Activated T-cell treated with anti-CD3 and anti-CD28 coated beads for 4 hours (primary cell): Measurements from ENCODE around the gene HMCN2.
"Not testable (repeated sequence)": the region's sequence is repeated elsewhere in the genome, so short reads cannot be mapped to it uniquely, and the experiment has no call there.

Source experiments
- DNase-seq: peaks from one replicate; pipeline ENCODE4 v3.0.0-alpha.2; 2020

HMCN2 gene

DNA sequence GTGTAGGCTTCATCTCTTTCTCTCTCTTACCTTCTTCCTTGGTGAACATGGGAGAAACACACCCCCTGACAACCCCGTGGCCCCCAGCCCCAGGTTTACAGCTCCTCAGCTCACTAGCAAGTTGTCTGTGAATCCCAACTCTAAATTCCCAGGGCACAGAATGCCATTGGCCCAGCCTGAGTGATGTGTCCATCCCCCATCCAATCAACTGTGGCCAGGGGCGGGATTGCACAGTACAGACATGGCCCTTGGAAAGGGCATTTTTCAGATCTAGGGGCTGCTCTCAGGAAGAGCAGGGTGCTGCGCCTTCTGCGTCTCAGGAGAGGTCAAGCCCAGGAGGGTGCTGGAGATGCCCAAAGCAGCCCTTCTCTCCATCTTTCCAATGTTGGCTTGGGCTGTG is 131.0 kb downstream of the HMCN2 start:
- DNase-seq = no peak

DNA sequence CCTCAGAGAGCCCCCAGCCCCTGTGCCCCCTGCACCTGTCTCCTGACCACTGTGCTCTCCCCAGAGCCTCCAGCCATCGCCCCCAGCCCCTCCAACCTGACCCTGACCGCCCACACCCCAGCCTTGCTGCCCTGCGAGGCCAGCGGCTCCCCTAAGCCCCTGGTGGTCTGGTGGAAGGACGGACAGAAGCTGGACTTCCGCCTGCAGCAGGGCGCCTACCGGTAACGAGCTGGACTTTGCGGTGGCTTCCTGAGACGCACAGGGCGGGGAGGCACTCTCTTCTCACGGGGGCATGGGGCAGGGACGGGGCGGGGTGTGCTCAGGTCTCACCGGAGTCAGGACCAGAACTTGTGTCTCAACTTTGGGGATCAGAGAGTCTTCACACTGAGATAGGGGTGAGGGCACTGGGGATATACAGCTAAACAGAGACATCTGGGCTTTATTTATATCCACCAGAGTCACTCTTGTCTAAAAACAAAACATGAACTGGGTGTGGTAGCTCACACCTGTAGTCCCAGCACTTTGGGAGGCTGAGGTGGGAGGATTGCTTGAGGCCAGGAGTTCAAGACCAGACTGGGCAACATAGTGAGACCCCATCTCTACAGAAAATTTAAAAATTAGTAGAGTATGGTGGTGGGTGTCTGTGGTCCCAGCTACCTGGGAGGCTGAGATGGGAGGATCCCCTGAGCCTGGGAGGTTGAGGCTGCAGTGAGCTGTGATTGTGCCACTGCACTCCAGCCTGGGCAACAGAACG is 133.1 kb downstream of the HMCN2 start:
- no peak for DNase-seq

DNA sequence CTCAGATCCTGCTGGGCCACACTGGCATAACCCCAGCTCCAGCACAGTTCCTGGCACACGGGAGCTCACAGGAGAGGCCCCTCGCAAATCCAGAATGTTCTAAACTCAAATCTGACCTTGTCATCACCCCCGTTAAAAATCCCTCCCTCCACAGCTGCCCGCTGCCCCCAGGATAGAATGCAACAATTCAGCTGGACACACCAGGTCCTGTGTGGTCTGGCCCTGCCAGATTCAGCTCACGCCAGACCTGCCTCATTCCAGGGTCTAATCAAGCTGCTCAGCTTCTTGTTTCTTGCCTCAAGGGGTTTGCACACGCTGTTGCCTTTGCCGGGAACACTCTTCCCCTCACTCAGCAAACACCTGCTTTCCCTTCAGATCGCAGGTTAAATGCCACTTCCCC is 134.2 kb downstream of the HMCN2 start:
- no peak for DNase-seq

DNA sequence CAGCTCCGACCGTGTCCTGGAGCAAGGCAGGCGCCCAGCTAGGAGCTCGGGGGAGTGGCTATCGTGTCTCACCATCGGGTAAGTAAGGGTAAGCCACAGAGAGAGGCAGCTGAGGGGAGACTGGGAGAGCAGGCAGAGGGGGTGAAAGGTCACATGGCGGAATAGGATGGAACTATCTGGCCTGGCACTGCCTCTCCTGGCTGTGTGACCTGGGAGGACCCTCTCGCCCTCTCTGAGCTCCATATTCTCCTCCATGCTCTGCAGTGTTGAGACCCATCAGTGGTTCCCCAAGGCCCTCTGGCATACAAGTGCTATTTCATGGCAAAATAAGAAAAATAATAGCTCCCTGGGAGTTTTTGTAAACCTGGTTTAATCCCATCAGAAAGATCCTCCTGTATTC is 135.3 kb downstream of the HMCN2 start:
- no peak for DNase-seq

DNA sequence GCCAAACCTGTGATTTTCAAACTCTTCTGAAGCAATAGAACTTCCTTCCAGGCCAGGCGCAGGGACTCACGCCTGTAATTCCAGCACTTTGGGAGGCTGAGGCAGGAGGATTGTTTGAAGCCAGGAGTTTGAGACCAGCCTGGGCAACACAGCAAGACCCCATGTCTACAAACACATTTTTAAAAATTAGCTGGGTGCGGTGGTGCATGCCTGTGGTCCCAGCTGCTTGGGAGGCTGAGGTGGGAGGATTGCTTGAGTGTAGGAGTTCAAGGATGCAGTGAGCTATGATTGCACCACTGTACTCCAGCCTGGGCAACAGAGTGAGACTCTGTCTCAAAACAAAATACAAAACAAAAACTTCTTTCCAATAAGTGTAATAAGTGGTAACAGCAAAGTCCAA is 136.2 kb downstream of the HMCN2 start:
- not testable (repeated sequence) for DNase-seq

DNA sequence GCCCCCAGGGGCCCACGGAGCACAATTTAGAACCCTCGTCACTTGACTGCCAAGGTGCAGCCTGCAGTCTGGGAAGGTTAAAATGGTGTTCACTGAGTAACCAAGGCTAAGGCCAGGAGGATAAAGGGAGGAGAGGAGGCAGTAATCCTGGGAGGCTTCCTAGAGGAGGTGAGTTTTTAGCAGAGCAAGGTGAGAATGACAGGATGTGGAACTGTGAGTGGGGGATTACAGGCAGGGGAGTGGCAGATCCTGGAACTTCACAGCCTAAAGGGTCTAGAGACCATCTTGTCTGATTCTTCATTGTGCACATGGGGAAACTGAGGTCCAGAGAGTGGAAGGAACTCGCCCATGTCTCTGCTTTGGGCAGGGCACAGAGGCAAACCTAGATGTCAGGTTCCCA is 136.7 kb downstream of the HMCN2 start:
- no peak for DNase-seq

DNA sequence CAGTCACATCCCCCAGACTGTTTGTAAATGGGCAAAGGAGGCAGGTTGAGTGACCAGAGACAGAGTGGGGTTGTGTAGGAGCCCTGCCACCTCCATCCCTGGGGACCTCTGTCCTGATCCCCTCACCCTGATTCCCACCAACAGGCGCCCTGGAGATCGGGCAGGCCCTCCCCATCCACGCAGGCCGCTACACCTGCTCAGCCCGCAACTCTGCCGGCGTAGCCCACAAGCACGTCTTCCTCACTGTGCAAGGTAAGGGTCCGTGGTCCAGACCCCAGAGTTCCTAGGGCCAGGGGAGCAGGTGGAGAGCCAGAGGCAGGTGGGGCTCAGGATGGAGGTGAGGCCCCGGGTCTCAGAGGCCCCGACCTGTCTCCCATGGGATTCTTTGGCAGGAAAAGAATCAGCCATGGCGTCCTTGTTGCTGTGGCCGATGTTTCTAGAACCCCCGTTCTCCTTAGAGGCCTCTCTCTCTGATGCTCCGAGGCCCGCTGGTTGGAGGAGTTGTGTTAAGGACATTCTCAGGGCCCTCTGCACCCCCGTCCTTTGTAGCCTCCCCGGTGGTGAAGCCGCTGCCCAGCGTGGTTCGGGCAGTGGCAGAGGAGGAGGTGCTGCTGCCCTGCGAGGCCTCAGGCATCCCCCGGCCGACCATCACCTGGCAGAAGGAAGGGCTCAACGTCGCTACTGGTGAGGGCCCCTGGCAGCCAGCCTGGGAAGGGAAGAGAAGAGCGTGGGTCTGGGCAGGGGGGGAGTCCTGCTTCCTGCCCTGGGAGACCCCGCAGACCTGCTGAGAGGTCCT is 137.3 kb downstream of the HMCN2 start:
- DNase-seq = no peak

DNA sequence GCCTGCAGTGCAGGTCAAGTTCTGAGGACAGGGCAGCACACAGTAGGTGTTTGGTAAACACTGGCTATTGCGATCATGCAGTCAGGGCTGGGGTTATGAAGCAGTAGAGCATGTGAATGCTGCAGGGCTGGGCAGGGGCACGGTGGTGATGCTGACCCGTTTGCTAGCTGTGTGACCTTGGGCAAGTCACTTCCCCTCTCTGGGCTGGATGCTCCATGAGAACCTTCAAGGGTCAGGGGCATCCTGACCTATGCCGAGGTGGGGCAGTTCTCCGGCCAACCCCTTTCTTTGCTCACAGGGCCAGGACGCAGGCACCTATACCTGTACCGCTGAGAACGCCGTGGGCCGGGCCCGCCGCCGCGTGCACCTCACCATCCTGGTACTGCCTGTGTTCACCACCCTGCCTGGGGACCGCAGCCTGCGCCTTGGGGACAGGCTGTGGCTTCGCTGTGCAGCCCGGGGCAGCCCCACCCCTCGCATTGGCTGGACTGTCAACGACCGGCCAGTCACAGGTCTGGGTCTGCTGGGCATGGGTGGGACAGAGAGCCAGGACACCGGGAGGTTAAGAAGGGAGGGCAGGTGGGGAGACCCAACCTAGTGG is 140.2 kb downstream of the HMCN2 start:
- no peak for DNase-seq

DNA sequence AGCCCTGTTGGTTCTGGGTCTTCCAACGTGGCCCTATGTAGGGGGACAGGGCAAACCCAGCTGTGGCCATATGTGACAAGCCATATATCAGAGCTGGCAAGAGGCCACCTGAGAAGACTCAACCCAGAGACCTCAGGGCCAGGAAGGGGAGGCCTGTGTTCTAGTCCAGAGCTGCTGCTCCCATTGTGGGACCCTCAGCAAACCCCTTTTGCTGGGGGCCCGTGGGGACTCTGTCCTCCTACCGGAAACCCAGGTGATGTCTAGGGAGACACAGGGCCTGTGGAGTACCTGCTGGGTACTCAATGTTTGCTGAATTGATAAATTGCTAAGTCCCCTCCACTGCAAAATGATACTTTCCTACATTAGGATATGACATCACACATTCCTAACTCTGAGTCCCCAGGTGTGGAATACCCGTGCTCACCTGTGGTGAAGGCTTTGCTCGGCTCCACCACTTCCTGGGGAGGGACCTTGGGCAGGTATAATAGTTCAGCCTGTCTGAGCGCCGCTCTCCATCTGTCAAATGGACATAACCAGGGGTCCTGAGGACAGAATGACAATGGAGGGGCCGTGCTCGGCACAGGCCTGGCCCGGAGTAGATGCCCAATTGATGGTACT is 140.8 kb downstream of the HMCN2 start:
- no peak for DNase-seq

DNA sequence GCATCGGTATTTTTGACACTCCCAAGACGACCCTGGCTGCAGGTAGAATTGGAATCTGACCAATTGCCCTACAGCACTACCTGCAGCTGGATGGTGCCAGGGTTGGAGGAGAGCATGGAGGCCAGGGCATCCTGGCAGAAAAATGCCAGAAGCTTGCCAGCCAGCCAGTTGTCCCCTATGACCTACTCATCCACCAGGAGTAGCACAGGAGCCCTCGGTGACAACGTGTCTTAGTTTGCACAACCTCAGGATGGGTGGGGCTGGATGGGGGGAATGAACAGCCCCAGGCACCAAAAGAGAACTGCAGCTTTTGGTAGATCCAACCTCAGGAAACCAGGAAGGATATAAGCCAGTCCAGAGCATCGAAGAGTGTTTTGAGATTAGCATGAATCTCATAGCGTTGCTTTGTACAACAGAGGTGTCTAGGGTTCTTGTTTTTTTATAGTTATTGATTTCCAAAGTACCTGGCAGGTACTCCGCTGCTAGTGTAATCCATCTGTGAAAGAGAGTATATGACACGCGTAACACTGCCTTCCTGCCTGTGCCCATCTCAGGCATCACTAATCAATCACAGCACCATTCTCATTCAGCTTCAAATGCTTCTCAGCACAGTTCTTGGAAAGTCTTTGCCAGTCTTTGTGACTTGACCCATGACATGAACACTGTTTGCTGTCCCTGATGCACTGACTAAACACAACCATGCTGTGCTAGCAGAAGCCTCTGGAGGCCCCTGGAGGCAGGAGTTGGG is 142.5 kb downstream of the HMCN2 start:
- no peak for DNase-seq

DNA sequence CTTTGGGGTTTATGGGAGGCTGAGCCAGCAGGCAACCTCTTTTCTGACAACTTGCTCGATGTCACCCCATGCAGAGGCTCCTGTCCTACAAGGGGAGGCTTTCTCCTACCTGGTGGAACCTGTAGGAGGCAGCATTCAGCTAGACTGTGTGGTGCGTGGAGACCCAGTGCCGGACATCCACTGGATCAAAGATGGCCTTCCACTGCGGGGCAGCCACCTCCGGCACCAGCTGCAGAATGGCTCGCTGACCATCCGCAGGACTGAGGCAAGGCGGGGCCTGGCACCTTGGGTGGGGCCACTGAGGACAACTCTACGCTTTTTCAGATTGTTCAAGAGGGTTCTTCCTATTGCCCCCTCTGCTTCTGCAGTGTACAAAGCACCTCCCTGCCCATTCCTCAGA is 143.1 kb downstream of the HMCN2 start:
- no peak for DNase-seq

DNA sequence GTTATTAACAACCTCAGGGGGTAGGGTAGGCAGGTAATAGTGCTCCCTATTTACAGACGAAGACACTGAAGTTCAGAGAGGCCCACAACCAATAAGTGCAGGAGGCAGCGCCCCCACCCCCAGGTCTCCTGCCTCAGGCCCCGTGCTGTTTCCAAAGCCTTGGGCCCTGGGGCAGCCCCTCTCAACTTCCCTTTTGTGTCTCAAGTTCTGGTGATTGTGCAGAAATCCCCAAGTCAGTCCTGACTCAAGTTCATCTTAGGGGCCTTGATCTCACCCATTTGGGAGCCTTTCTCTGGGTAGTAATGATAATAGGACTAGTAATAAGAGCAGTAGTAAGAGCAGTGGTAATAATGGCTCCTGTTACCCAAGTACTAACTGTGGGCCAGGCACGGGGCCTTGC is 143.7 kb downstream of the HMCN2 start:
- no peak for DNase-seq

DNA sequence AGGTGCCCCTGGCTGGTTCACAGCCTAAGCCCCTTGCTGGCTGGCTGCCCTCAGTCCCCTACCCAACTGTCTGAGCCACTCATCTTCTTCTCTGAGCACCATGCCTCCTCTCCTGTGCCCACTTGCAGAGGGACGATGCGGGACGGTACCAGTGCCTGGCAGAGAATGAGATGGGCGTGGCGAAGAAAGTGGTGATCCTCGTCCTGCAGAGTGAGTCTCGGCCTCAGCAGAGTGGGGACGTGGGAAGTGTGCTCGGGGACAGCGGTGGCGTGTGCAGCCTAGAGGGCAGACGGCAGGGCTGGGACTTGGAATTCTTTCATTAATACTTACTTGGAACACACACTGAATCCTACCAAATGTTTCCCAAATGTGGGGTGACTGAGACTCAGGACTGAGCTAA is 144.9 kb downstream of the HMCN2 start:
- DNase-seq = no peak

DNA sequence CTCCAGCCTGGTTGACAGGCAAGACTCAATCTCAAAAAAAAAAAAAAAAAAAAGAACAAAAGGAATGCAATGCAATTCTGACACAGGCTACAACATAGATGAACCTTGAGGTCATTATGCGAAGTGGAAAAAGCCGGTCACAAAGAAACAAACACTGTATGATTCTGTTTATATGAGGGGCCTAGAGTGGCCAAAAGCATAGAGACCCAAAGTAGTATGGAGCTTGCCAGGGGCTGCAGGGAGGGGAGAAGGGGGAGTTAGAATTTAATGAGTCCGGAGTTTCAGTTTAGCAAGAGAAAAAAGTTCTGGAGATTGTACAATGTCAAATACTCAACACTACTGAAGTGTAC is 146.0 kb downstream of the HMCN2 start:
- DNase-seq = no peak

DNA sequence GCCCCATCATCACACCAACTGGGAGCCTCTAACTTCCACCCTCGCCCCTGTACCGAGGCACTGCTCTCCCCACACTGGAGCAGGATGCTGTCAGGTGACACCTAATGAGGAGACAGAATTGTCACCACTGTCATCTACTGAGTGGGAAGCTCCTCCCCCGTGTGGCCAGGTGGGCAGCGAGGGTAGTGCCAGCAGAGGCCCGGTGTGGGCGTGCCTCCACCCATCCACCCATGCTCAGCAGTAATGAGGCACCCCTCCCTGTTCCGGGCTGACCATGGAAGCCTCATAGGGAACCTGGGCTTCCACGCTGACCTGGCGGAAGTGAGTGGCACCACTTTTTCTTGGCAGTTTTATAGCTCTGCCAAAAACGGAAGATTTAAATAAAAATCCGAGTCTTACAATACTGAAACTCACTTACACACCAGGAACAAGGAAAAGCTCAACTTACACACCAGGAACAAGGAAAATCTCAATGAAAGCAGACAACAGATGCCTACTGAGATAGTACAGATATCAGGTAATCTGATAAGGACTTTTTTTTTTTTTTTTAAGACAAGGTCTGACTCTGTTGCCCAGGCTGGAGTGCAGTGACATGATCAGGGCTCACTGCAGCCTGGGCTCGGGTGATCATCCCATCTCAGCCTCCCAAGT is 148.6 kb downstream of the HMCN2 start:
- DNase-seq = no peak

DNA sequence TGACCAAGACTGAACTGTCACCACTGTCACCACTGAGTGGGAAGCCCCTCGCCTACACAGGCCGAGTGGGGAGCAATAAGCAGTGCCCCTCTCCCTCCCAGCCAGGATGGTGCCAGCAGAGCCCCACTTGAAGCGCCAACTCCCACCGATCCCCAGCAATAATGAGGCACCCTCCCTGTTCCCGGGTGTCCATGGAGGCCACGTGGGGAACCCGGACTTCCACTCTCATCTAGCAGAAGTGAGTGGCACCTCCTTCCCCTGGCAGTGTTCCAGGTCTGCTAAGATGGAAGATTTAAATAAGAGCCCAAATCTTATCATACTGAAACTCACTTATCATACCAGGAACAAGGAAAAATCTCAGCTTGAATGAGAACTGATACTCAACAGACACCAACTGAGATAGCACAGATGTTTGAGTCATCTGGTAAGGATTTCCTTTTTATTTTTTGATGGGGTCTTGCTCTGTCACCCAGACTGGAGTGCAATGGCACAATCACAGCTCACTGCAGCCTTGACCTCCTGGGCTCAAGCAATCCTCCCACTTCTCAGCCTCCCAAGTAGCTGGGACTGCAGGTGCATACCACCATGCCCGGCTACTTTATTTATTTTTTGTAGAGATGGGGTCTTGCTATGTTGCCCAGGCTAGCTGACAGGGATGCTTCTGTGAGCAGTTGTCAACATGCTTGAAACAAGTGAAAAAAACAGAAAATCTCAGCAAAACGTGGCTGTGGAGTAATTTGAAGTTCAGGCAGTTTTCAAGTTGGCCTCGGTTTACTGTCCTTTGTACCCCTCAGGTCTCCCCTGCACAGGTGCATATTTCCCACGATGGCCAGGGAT is 149.6 kb downstream of the HMCN2 start:
- DNase-seq = no peak

DNA sequence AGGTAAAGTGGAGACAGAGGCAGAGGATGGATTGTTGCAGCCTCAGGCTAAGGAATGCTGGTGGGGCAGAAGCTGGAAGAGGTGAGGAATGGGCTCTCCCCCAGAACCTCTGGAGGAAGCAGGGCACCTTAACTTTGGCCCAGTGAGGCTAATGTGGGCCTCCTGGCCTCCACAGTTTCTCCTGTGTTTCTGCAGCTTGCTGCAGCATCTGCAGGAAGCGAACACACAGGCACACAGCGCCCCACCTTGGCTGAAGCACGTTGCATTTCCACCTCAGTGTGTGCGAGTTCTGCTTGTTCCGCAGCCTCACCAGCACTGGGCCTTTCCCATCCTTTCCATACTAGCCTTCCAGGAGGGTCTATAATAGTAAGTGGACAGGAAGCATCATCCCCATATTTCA is 152.0 kb downstream of the HMCN2 start:
- no peak for DNase-seq

DNA sequence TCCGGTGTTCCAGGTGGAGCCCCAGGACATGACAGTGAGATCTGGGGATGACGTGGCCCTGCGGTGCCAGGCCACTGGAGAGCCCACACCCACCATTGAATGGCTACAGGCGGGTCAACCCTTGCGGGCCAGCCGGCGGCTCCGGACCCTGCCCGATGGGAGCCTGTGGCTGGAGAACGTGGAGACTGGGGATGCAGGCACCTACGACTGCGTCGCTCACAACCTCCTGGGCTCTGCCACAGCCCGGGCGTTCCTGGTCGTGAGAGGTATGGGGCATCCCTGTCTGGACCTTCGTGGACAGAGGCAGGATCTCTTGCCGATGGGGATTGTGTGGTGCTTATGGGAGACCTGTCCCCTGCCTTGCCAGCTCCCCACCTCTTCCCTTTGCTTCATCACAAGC is 153.2 kb downstream of the HMCN2 start:
- DNase-seq = no peak

DNA sequence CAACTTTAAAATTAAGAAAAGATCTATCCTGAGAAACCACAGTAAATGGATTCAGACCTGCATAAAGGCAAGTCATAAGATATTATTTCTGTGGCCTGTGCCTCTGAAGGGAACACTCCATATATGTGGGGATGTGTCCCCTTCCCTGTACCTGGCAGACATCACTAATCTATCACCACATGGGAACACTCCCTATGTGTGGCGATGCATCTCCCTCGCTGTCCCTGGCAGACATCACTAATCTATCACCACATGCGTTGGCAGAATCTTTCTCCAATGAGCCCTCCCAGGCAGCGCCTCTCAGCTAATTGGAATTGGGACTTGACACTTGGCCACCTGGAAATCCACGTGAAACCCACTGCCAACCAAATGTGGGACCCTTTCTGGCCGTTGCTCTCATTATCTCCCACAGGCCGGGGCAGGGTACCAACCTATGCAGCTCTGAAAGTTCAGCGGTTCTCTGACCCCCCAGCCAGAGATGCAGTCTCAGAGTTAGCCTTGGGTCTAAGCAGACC is 154.0 kb downstream of the HMCN2 start:
- no peak for DNase-seq

DNA sequence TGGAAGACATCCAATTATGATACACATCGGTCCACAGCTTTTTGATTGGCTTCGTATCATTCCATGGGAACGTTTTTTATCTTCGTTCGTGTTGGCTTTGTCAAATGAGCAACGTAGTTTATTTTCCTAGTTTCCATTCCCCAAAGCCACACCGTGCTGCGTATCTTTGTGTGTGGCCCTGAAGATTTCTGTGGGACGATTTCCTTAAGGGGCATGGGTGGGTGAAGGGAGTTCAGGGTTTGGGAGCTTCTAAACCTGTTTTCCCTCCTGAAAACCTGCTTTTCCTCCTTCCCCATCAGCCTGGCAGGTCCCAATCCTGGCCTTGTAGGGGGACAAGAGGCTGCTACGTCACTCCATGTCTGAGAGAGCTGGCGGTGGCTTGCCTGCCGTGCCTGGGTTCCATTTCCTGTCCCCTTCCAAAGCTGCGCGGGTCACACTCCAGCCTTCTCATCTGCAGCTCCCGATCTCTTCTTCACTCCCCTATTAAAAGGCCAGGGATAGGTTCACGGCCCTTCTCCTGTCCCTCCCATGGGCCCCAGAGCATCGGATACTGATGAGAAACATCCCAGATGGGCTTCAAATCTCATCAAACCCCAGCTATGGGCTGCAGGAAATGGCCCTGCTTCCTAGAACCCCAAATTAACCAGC is 155.7 kb downstream of the HMCN2 start:
- no peak for DNase-seq

DNA sequence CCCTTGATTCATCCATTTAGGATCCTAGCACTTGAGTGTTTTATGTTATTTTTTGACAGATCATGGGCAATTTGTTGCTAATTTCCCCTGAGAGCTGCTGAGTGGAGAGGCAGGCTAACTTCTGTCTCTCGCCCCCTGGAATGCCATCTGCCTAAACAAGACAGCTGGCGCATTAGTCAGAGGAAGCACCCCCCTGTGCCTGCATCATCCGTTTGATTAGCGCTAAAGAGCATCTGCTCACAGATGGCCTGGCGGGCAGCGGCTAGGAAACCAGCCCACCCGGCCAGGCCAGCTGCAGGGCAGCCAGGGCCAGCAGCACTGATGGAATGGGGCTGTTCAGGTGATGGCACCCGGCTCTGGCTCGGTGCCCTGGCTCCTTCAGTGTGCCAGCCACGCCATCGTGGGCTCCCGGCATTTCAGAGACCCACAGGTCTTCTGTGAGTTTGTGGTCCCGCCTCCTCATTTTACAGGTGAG is 156.3 kb downstream of the HMCN2 start:
- DNase-seq = no peak
